ENCODE results near the gene SCNN1A.
A peak's percentile ranks its signal among the peaks of the same experiment; 100 is the strongest.

The SCNN1A gene

GRCh38 chr12:6330999-6331714, 44.2 kb downstream of the SCNN1A start:
- no peak for DNase-seq

DNA sequence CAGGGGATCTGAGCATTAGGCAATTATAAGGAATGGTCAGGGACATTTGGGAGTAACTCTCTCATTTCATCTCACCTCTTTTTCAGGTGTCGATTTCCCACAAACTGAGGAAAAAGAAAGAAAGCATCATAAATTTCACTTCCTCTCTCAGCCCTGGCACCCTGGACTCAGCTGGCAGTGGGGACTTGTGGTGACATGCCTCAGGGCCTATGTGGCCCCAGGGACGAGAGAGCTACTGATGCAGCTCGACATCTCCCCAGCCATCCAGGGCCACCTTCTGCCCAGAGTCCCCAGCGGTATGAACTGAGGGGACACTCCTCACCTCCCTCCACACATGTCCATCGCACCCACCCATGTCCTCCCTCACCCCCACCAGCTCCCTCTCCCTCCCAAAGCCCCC, 45.2 kb downstream of the SCNN1A start:
- DNase-seq: no peak

GRCh38 chr12:6329703-6330064, 45.7 kb downstream of the SCNN1A start:
- DNase-seq: no peak

DNA sequence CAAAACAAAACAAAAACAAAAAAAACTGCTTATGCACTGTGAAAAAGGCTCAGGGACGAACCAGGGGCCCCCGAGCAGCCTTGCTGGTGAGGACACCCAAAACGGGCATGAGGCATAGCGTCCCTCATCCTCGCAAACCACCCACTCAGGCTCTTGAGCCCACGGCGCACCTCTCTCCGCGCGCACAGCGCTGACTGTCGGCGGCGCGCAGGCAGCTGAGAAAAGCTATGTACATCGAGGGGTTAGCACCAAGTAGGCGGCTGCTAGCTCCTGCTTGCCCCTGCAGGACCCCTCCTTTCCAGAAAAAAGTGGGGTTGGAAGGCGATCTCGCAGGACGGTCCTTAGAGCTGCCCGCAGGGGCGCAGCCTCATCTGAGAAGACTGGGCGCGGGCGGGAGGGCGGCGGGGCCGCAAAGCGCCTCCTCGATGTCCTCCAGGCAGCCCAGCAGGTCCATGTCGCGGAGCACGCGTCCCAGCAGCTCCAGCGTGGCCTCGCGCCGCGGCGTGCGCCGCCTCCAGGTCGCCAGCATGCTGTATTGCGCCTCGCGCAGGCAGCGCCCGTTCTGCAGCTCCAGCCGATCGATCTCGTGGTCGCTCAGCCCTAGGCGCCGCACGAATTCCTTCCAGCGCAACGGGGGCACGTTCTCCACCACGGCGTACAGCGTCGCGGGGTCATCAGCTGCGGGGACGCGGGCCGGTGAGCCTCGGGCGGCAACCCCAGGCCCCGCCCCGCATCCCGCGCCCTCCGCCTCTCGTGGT, 46.2 kb downstream of the SCNN1A start:
- DNase-seq: no peak

DNA sequence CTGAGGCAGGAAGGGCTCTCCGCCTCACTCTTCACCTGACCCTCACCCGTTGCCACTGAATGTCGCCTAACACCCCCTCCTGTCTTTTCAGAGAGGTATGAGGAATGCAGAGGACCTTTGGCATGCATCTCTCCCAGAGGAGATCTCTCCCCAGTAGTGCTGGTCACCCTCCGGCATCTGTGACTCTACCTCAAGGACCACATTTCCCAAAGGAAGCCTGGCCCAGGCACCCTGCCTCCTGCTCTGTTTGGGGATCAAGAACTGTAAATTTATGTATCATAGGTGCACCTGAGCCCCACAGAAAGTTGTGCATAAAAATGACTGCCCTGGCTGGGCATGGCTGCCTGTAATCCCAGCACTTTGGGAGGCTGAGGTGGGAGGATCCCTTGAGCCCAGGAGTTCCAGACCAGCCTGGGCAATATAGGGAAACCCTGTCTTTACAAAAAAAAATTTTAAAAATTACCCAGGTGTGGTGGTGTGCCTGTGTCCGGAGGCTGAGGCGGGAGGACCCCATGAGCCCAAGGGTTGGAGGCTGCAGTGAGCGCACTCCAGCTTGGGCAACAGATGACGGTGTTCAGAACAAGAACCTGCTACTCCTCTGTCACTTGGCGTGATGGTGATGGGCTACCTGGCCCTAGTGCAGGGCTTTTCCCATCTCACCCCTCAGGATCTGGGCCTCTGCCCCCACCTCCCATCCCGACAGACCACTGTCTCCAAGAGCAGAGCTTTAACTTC, 47.2 kb downstream of the SCNN1A start:
- DNase-seq: no peak

DNA sequence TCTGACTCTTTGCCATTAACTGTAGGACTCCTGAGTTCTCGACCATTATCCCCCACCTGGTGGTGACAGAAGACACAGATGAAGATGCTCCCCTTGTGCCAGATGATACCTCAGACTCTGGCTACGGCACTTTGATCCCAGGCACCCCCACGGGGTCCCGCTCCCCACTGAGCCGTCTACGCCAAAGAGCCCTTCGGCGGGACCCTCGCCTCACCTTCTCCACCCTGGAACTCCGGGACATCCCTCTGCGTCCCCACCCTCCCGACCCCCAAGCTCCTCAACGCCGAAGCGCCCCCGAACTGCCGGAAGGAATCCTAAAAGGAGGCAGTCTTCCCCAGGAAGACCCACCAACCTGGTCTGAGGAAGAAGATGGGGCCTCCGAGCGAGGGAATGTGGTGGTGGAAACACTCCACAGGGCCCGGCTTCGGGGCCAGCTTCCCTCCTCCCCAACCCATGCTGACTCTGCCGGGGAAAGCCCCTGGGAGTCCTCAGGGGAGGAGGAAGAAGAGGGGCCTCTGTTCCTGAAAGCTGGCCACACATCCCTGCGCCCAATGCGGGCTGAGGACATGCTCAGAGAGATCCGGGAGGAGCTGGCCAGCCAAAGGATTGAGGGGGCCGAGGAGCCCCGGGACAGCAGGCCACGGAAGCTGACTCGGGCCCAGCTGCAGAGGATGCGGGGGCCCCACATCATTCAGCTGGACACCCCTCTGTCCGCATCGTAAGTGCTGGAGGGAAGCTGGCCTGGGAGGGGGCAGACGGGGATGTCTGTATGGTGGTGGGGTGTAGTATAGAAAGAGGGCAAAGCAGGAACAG, 47.9 kb downstream of the SCNN1A start:
- DNase-seq: no peak

DNA sequence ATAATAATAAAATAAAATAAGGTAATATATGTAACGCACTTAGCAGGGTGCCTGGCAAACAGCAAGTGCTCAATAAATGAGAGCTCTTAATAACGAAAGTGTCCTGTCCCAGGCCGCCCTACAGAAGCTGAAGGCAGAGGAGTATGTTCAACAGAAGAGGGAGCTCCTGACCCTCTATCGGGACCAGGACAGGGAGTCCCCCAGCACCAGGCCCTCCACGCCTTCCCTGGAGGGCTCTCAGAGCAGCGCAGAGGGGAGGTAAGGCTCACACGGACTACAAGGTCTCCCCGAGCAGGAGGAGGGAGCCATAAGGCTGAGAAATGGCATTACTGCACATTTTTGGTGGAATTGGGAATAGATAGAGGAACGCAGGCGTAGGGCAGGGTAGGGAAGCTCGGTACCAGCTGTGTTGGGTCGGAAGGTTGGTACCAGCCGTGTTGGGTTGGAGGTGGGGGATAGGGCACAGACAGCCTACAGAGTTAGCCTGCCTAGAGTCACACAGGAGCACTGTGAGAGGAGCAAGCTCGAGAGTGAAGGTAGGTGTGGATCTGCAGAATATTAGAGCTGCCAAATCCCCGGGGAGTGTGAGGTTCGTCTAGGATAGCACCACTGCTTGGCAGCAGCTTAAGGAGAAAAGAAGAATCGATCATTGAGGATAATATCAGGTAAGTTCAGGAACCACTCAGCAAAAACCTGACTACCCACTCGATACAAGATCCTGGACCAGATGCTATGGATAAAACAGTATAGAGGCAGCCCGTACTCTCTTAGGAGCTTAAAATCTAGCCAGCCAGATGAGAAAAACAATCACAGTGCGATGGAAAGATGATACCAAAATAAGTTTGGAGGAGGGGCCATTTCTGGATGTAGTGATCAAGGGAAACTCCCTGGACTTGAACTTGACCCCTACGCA, 48.8 kb downstream of the SCNN1A start:
- no peak for DNase-seq

- DNase-seq: no peak
Observed at GRCh38 chr12:6324936-6325750, 50.2 kb downstream of the SCNN1A start.

- no peak for DNase-seq
Observed at GRCh38 chr12:6323995-6324711, 51.2 kb downstream of the SCNN1A start.

GRCh38 chr12:6323340-6323994, 51.9 kb downstream of the SCNN1A start:
- peak; percentile 30 for DNase-seq

GRCh38 chr12:6322969-6323339, 52.4 kb downstream of the SCNN1A start:
- no peak for DNase-seq

- no peak for DNase-seq
Observed at GRCh38 chr12:6322352-6322751, 53.0 kb downstream of the SCNN1A start.

GRCh38 chr12:6321905-6322304, 53.5 kb downstream of the SCNN1A start:
- no peak for DNase-seq

GRCh38 chr12:6319446-6319845, 55.9 kb downstream of the SCNN1A start:
- no peak for DNase-seq

GRCh38 chr12:6318440-6318879, 56.9 kb downstream of the SCNN1A start:
- no peak for DNase-seq

- no peak for DNase-seq
Observed at GRCh38 chr12:6317693-6318439, 57.5 kb downstream of the SCNN1A start.

- no peak for DNase-seq
Observed at GRCh38 chr12:6316921-6317692, 58.3 kb downstream of the SCNN1A start.
